Right lobe of liver (tissue), 4 donors: ENCODE measurements around the gene FHOD1.

Experiments
- CTCF ChIP-seq, 4 donors: fragments of 200-600 bp in 3 of 4; fragments of 450-650 bp in 1 of 4; IDR thresholded peaks; one replicate each; pipeline versions ENCODE4 v1.5.1 to v1.8.0; 2016 to 2022; ENCODE audit warnings: antibody characterized with exemption in 4 of 4, mild to moderate bottlenecking in 2 of 4
- POLR2A ChIP-seq: fragments of 450-650 bp; IDR thresholded peaks from one replicate; pipeline ENCODE4 v1.6.1; 2017; ENCODE audit warnings: antibody characterized with exemption, mild to moderate bottlenecking
- donor health status: DM: no; HTN: no; CAD: no.
- donor health status: DM: no; HTN: no; CAD: no.
- donor health status: DM: no; HTN: yes; CAD: no.

GRCh38 chr16:67181346-67181745 lies 65.9 kb downstream of the FHOD1 start:
- TF ChIP-seq CTCF (IDR thresholded peaks at IDR 0.05) (no peak), POLR2A (no peak)
